Activated T-helper 1 cell treated with anti-CD3 and anti-CD28 coated beads, Interleukin-12 subunit alpha, Interleukin-12 subunit beta, Interleukin-2, Interleukin-4 antibody, amounts not matched to agents 30 ng/mL and 10 ng/mL and 1 ng/mL, durations not matched to agents 14 hours and 24 hours and 36 hours (primary cell): Measurements from ENCODE around the gene TRIM2. TPM values are rescaled to one million over a fixed set of nuclear protein-coding genes. Genes with fewer than 3 reads are reported as not detected.

Source experiments
- DNase-seq: peaks from one replicate; pipeline ENCODE4 v3.0.0; 2021; ENCODE audit warnings: low spot score
- H3K27ac Mint-ChIP-seq: one replicate; pipeline ENCODE4 v1.8.0; 2021; ENCODE audit warnings: mild to moderate bottlenecking, mixed read lengths
- H3K27me3 Mint-ChIP-seq: one replicate; pipeline ENCODE4 v1.8.0; 2022; ENCODE audit warnings: mild to moderate bottlenecking, moderate library complexity, mixed read lengths; ENCODE audit not compliant: insufficient read depth
- H3K36me3 Mint-ChIP-seq: one replicate; pipeline ENCODE4 v1.8.0; 2021; ENCODE audit warnings: low read depth, mixed read lengths
- H3K4me1 Mint-ChIP-seq: one replicate; pipeline ENCODE4 v1.8.0; 2021; ENCODE audit warnings: low read depth, mixed read lengths
- H3K4me3 Mint-ChIP-seq: one replicate; pipeline ENCODE4 v1.8.0; 2021; ENCODE audit warnings: mild to moderate bottlenecking, moderate library complexity, mixed read lengths
- H3K9me3 Mint-ChIP-seq: one replicate; pipeline ENCODE4 v1.8.0; 2021; ENCODE audit warnings: mixed read lengths
- intact Hi-C: fragments of 100-400 bp; cut with micrococcal nuclease; formaldehyde crosslinking; loops from one replicate; pipeline ENCODE4 v1.15.1; 2024
- total RNA-seq: library from RNA; stranded (reverse); gene quantifications from 2 replicates; pipeline ENCODE4 v1.2.3, GENCODE V29; 2022

The TRIM2 gene
- total RNA-seq, 1 donor from 2014 or later: 0.16 TPM

GRCh38 chr4:153283260-153283659 lies 79.0 kb downstream of the TRIM2 start:
- peaks cover 8% of the 10 kb centered on the region for H3K9me3 Mint-ChIP-seq
- no peak overlapping the region for H3K27ac Mint-ChIP-seq
- H3K36me3 Mint-ChIP-seq: no peaks in the 10 kb centered on the region
- H3K27me3 Mint-ChIP-seq: no peaks in the 10 kb centered on the region
- H3K4me3 Mint-ChIP-seq: no peak overlapping the region
- no peaks in the 10 kb centered on the region for H3K4me1 Mint-ChIP-seq
- no peak for DNase-seq
- intact Hi-C loops: no loop called here

- Mint-ChIP-seq H3K27ac (no peak overlapping the region), H3K9me3 (peaks cover 6% of the 10 kb centered on the region), H3K4me3 (no peak overlapping the region), H3K4me1 (no peaks in the 10 kb centered on the region), H3K36me3 (no peaks in the 10 kb centered on the region), H3K27me3 (no peaks in the 10 kb centered on the region)
- intact Hi-C loops: no loop called here
- no peak for DNase-seq
These were observed 85.9 kb downstream of the TRIM2 start for GRCh38 chr4:153290134-153290533.

GRCh38 chr4:153291562-153291961 lies 87.3 kb downstream of the TRIM2 start:
- no peaks in the 10 kb centered on the region for H3K27me3 Mint-ChIP-seq
- intact Hi-C loops: no loop called here

GRCh38 chr4:153292897-153293741 lies 88.9 kb downstream of the TRIM2 start:
- Mint-ChIP-seq H3K27ac (no peak overlapping the region), H3K4me1 (no peaks in the 10 kb centered on the region), H3K36me3 (no peaks in the 10 kb centered on the region), H3K9me3 (no peaks in the 10 kb centered on the region), H3K4me3 (no peak overlapping the region), H3K27me3 (no peaks in the 10 kb centered on the region)
- DNase-seq: no peak
- intact Hi-C loops: no loop called here

More at GRCh38 chr4:153291562-153291961, 87.3 kb downstream of the TRIM2 start:
- DNase-seq: no peak
- no peak overlapping the region for H3K27ac Mint-ChIP-seq
- H3K36me3 Mint-ChIP-seq: no peaks in the 10 kb centered on the region
- H3K9me3 Mint-ChIP-seq: peaks cover 4% of the 10 kb centered on the region
- H3K4me3 Mint-ChIP-seq: no peak overlapping the region
- no peaks in the 10 kb centered on the region for H3K4me1 Mint-ChIP-seq

GRCh38 chr4:153293742-153294057 lies 89.5 kb downstream of the TRIM2 start:
- no peak overlapping the region for H3K27ac Mint-ChIP-seq
- no peaks in the 10 kb centered on the region for H3K27me3 Mint-ChIP-seq
- no peaks in the 10 kb centered on the region for H3K4me1 Mint-ChIP-seq
- intact Hi-C loops: no loop called here
- no peaks in the 10 kb centered on the region for H3K9me3 Mint-ChIP-seq
- DNase-seq: no peak
- no peak overlapping the region for H3K4me3 Mint-ChIP-seq
- H3K36me3 Mint-ChIP-seq: no peaks in the 10 kb centered on the region

- Mint-ChIP-seq H3K36me3 (no peaks in the 10 kb centered on the region), H3K27me3 (no peaks in the 10 kb centered on the region), H3K9me3 (peaks cover 3% of the 10 kb centered on the region), H3K27ac (no peak overlapping the region), H3K4me1 (no peaks in the 10 kb centered on the region), H3K4me3 (no peak overlapping the region)
- intact Hi-C loops: no loop called here
- no peak for DNase-seq
These were observed 90.4 kb downstream of the TRIM2 start for GRCh38 chr4:153294631-153295030.

GRCh38 chr4:153295131-153295755 lies 91.0 kb downstream of the TRIM2 start:
- Mint-ChIP-seq H3K9me3 (peaks cover 7% of the 10 kb centered on the region), H3K27ac (no peak overlapping the region), H3K4me1 (no peaks in the 10 kb centered on the region), H3K27me3 (no peaks in the 10 kb centered on the region), H3K36me3 (no peaks in the 10 kb centered on the region), H3K4me3 (no peak overlapping the region)
- intact Hi-C loops: no loop called here
- DNase-seq: no peak

GRCh38 chr4:153296040-153296823 lies 92.0 kb downstream of the TRIM2 start:
- intact Hi-C loops: no loop called here
- no peak for DNase-seq
- Mint-ChIP-seq H3K27ac (no peak overlapping the region), H3K27me3 (no peaks in the 10 kb centered on the region), H3K4me3 (no peak overlapping the region), H3K4me1 (no peaks in the 10 kb centered on the region), H3K36me3 (no peaks in the 10 kb centered on the region), H3K9me3 (peaks cover 10% of the 10 kb centered on the region)

- intact Hi-C loops: no loop called here
- no peak overlapping the region for H3K4me3 Mint-ChIP-seq
- no peaks in the 10 kb centered on the region for H3K27me3 Mint-ChIP-seq
- DNase-seq: no peak
- H3K27ac Mint-ChIP-seq: no peak overlapping the region
- no peaks in the 10 kb centered on the region for H3K36me3 Mint-ChIP-seq
- H3K4me1 Mint-ChIP-seq: no peaks in the 10 kb centered on the region
- peaks cover 19% of the 10 kb centered on the region for H3K9me3 Mint-ChIP-seq
These were observed 92.9 kb downstream of the TRIM2 start for GRCh38 chr4:153297116-153297515.

GRCh38 chr4:153310793-153311192 lies 106.5 kb downstream of the TRIM2 start:
- Mint-ChIP-seq H3K9me3 (no peaks in the 10 kb centered on the region), H3K27me3 (peaks cover 3% of the 10 kb centered on the region), H3K36me3 (no peaks in the 10 kb centered on the region), H3K4me1 (no peaks in the 10 kb centered on the region), H3K27ac (no peak overlapping the region), H3K4me3 (no peak overlapping the region)
- DNase-seq: no peak
- intact Hi-C loops: no loop called here

GRCh38 chr4:153314915-153315314 lies 110.7 kb downstream of the TRIM2 start:
- H3K36me3 Mint-ChIP-seq: no peaks in the 10 kb centered on the region

GRCh38 chr4:153318696-153319320 lies 114.6 kb downstream of the TRIM2 start:
- no peaks in the 10 kb centered on the region for H3K36me3 Mint-ChIP-seq
- DNase-seq: no peak
- H3K9me3 Mint-ChIP-seq: no peaks in the 10 kb centered on the region
- peaks cover 5% of the 10 kb centered on the region for H3K27me3 Mint-ChIP-seq
- H3K4me3 Mint-ChIP-seq: no peak overlapping the region
- no peak overlapping the region for H3K27ac Mint-ChIP-seq
- intact Hi-C loops: loop anchor here (1.0 kb wide), 2 partner anchors 176 to 236 kb away; no protein-coding TSS in a partner anchor
- no peaks in the 10 kb centered on the region for H3K4me1 Mint-ChIP-seq

More at GRCh38 chr4:153314915-153315314, 110.7 kb downstream of the TRIM2 start:
- Mint-ChIP-seq H3K4me1 (no peaks in the 10 kb centered on the region), H3K27me3 (no peaks in the 10 kb centered on the region), H3K4me3 (no peak overlapping the region), H3K9me3 (no peaks in the 10 kb centered on the region), H3K27ac (no peak overlapping the region)
- intact Hi-C loops: no loop called here
- no peak for DNase-seq
